ENCODE results near the gene PVR. TPM values are rescaled to one million over a fixed set of nuclear protein-coding genes. Genes with fewer than 3 reads are reported as not detected.
"Not testable (repeated sequence)": the region's sequence is repeated elsewhere in the genome, so short reads cannot be mapped to it uniquely, and the experiment has no call there.

PVR gene
- total RNA-seq, 1 donor: 4.5 TPM

- Histone ChIP-seq H3K4me3 (ENCODE audit: low read length) (no peak overlapping the region), H3K9me3 (ENCODE audit: low read depth, low read length) (no peaks in the 10 kb centered on the region), H3K4me1 (ENCODE audit: insufficient read depth, low read length) (peaks cover 19% of the 10 kb centered on the region), H3K27me3 (ENCODE audit: insufficient read depth, low read length) (no peaks in the 10 kb centered on the region)
Observed at GRCh38 chr19:44627631-44628030, 16.1 kb upstream of the PVR start.

GRCh38 chr19:44628793-44629192 lies 14.9 kb upstream of the PVR start:
- H3K4me1 ChIP-seq (ENCODE audit: insufficient read depth, low read length): peaks cover 8% of the 10 kb centered on the region
- no peaks in the 10 kb centered on the region for H3K27me3 ChIP-seq (ENCODE audit: insufficient read depth, low read length)
- no peak overlapping the region for H3K4me3 ChIP-seq (ENCODE audit: low read length)
- H3K9me3 ChIP-seq (ENCODE audit: low read depth, low read length): no peaks in the 10 kb centered on the region

DNA sequence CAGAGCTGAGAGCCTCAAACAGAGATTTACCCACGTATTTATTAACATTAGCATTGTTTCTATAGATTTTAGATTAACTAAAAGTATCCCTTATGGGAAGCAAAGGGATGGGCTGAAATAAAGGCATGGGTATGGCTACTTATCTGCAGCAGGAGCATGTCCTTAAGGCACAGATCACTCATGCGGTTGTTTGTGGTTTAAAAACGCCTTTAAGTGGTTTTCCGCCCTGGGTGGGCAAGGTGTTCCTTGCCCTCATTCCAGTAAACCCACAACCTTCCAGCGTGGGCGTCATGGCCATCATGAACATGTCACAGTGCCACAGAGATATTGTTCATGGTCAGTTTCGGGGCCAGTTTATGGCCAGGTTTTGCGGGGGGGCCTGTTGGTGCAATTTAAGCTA lies 12.1 kb upstream of the PVR start:
- H3K4me1 ChIP-seq (ENCODE audit: insufficient read depth, low read length): peaks cover 17% of the 10 kb centered on the region
- not testable (repeated sequence) for H3K27me3 ChIP-seq (ENCODE audit: insufficient read depth, low read length)

DNA sequence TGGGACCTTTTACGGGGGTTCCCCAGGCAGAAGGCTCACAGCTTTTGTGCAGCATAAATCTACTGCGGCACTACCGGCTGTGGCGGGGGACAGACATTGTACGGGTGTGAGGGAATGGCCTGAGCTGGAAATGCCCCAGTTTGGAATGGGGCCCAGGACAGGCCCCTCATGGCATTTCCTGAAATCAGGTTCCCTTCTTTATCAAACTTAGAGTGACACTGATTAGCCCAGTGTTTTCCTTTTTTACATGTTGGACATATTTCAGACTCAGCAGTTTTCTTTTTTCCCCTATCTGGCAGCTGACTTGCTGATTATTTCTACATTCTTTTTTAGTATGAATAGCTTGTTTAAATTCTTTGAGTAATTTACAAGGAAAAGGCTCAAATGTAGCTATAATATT lies 9.7 kb upstream of the PVR start:
- H3K4me1 ChIP-seq (ENCODE audit: insufficient read depth, low read length): peaks cover 21% of the 10 kb centered on the region
- H3K4me3 ChIP-seq (ENCODE audit: low read length); H3K27me3 ChIP-seq (ENCODE audit: insufficient read depth, low read length); H3K9me3 ChIP-seq (ENCODE audit: low read depth, low read length): not testable (repeated sequence)

More for the DNA sequence above, 12.1 kb upstream of the PVR start:
- H3K4me3 ChIP-seq (ENCODE audit: low read length); H3K9me3 ChIP-seq (ENCODE audit: low read depth, low read length): not testable (repeated sequence)

- Histone ChIP-seq H3K27me3 (ENCODE audit: insufficient read depth, low read length) (no peaks in the 10 kb centered on the region), H3K4me3 (ENCODE audit: low read length) (no peak overlapping the region), H3K9me3 (ENCODE audit: low read depth, low read length) (no peaks in the 10 kb centered on the region), H3K4me1 (ENCODE audit: insufficient read depth, low read length) (peaks cover 21% of the 10 kb centered on the region)
Observed at GRCh38 chr19:44634785-44635184, 8.9 kb upstream of the PVR start.

GRCh38 chr19:44635581-44636438 lies 7.9 kb upstream of the PVR start:
- no peaks in the 10 kb centered on the region for H3K9me3 ChIP-seq (ENCODE audit: low read depth, low read length)
- no peaks in the 10 kb centered on the region for H3K27me3 ChIP-seq (ENCODE audit: insufficient read depth, low read length)
- peaks cover 21% of the 10 kb centered on the region for H3K4me1 ChIP-seq (ENCODE audit: insufficient read depth, low read length)
- H3K4me3 ChIP-seq (ENCODE audit: low read length): no peak overlapping the region

GRCh38 chr19:44636439-44637389 lies 7.0 kb upstream of the PVR start:
- Histone ChIP-seq H3K27me3 (ENCODE audit: insufficient read depth, low read length) (no peaks in the 10 kb centered on the region), H3K9me3 (ENCODE audit: low read depth, low read length) (no peaks in the 10 kb centered on the region), H3K4me3 (ENCODE audit: low read length) (no peak overlapping the region), H3K4me1 (ENCODE audit: insufficient read depth, low read length) (peaks cover 21% of the 10 kb centered on the region)

GRCh38 chr19:44637390-44637764 lies 6.3 kb upstream of the PVR start:
- Histone ChIP-seq H3K4me1 (ENCODE audit: insufficient read depth, low read length) (peaks cover 21% of the 10 kb centered on the region), H3K4me3 (ENCODE audit: low read length) (no peak overlapping the region), H3K27me3 (ENCODE audit: insufficient read depth, low read length) (no peaks in the 10 kb centered on the region), H3K9me3 (ENCODE audit: low read depth, low read length) (no peaks in the 10 kb centered on the region)

GRCh38 chr19:44640518-44640917 lies 3.2 kb upstream of the PVR start:
- Histone ChIP-seq H3K27me3 (ENCODE audit: insufficient read depth, low read length) (no peaks in the 10 kb centered on the region), H3K4me3 (ENCODE audit: low read length) (no peak overlapping the region), H3K4me1 (ENCODE audit: insufficient read depth, low read length) (peaks cover 25% of the 10 kb centered on the region), H3K9me3 (ENCODE audit: low read depth, low read length) (no peaks in the 10 kb centered on the region)

- Histone ChIP-seq H3K9me3 (ENCODE audit: low read depth, low read length) (no peaks in the 10 kb centered on the region), H3K4me1 (ENCODE audit: insufficient read depth, low read length) (peaks cover 14% of the 10 kb centered on the region), H3K4me3 (ENCODE audit: low read length) (no peak overlapping the region), H3K27me3 (ENCODE audit: insufficient read depth, low read length) (no peaks in the 10 kb centered on the region)
Observed at GRCh38 chr19:44641501-44642265, 2.0 kb upstream of the PVR start.

DNA sequence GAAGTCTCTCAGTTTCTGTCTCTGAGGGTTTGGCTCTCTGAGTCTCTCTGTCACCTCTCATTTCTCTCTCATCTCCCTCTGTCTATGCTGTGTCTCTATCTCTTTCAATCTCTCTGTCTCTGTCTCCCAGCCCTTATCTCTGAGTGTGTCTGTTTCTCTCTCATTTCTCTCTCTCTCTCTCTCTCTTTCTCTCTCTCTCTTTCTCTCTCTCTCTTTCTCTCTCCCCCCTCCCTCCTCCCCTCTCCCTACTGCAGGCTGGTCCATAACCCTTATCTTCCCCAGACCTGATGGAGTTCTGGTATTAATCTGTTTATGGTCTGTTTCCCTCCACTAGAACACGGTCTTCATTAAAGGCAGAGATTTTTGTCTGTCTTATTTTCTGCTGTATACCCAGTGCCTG lies 1.3 kb upstream of the PVR start:
- Histone ChIP-seq H3K4me1 (ENCODE audit: insufficient read depth, low read length) (peaks cover 11% of the 10 kb centered on the region), H3K27me3 (ENCODE audit: insufficient read depth, low read length) (no peaks in the 10 kb centered on the region), H3K4me3 (ENCODE audit: low read length) (no peak overlapping the region), H3K9me3 (ENCODE audit: low read depth, low read length) (no peaks in the 10 kb centered on the region)

DNA sequence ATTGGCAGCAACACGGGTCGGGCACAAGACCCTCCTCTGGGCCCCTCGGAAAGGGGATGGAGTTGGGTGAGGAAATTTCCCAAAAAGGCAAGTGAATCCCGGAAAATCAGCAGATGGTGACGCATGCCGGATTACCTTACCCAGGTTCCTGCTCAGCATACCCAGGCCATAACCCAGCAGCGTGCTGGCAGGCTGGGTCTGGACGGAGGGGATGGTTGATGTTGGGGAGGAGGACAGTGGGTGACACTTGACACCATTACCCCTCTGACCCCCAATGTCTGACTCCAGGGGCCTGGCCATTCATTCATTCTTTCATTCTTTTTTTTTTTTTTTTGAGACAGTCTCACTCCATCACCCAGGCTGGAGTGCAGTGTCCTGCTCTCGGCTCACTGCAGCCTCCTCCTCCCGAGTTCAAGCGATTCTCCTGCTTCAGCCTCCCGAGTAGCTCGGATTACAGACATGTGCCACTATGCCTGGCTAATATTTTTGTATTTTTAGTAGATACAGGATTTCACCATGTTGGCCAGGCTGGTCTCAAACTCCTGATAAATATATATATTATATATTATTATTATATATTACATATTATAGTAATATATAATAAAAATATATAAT lies 799 bp downstream of the PVR start:
- peak overlapping the region; percentile 51 for H3K4me3 ChIP-seq (ENCODE audit: low read length)
- peaks cover 11% of the 10 kb centered on the region for H3K4me1 ChIP-seq (ENCODE audit: insufficient read depth, low read length)
- no peaks in the 10 kb centered on the region for H3K27me3 ChIP-seq (ENCODE audit: insufficient read depth, low read length)
- H3K9me3 ChIP-seq (ENCODE audit: low read depth, low read length): no peaks in the 10 kb centered on the region

DNA sequence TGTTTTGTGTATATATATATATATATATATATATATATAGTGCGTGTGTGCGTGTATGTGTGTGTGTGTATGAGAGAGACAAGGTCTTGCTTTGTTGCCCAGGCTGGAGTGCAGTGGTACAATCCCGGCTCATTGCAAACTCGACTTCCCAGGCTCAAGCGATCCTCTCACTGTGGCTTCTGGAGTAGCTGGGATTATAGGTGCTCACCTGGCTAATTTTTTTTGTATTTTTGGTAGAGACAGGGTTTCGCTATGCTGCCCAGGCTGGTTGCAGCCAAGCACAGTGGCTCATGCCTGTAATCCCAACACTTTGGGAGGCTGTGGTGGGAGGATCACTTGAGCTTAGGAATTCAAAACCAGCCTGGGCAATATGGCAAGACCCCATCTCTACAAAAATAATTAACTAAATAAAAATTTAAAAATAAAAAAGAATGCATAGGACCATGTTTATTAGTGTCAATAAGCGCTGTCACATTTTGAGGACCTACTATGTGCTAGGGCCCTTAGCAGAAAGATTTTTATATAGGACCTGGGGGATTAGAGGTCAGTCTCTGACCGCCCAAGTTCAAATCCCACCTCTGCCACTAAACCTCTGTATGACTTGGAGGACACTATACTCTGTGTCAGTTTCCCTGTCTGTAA lies 1.8 kb downstream of the PVR start:
- Histone ChIP-seq H3K9me3 (ENCODE audit: low read depth, low read length) (no peaks in the 10 kb centered on the region), H3K4me3 (ENCODE audit: low read length) (no peak overlapping the region), H3K27me3 (ENCODE audit: insufficient read depth, low read length) (no peaks in the 10 kb centered on the region), H3K4me1 (ENCODE audit: insufficient read depth, low read length) (peaks cover 11% of the 10 kb centered on the region)

GRCh38 chr19:44646049-44646416 lies 2.3 kb downstream of the PVR start:
- Histone ChIP-seq H3K27me3 (ENCODE audit: insufficient read depth, low read length) (no peaks in the 10 kb centered on the region), H3K4me1 (ENCODE audit: insufficient read depth, low read length) (peaks cover 11% of the 10 kb centered on the region), H3K9me3 (ENCODE audit: low read depth, low read length) (no peaks in the 10 kb centered on the region), H3K4me3 (ENCODE audit: low read length) (no peak overlapping the region)

Measured in mononuclear cell (primary cell).